K562 (cell line): ENCODE results near the gene ZNF382. TPM values are rescaled to one million over a fixed set of nuclear protein-coding genes. Genes with fewer than 3 reads are reported as not detected.

Experiments used
- CXXC5 ChIP-seq: fragments of 250-450 bp; sonication (Bioruptor Pico); IDR thresholded peaks from 2 replicates; pipeline ENCODE4 v1.8.0; 2022; ENCODE audit warnings: inconsistent platforms, mild to moderate bottlenecking, moderate library complexity
- GATA2 ChIP-seq: sonication (generic); formaldehyde crosslinking; IDR thresholded peaks from 2 replicates; pipeline ENCODE4 v1.4.0; 2020; ENCODE audit warnings: mild to moderate bottlenecking, missing genetic modification reagents
- ILF3 ChIP-seq: fragments of 450-650 bp; IDR thresholded peaks from 2 replicates; pipeline ENCODE4 v1.6.1; 2018; ENCODE audit warnings: antibody characterized with exemption, mild to moderate bottlenecking, moderate library complexity, borderline replicate concordance
- KAT8 ChIP-seq: fragments of 450-650 bp; IDR thresholded peaks from 2 replicates; pipeline ENCODE4 v1.6.1; 2016; ENCODE audit warnings: low read depth, mild to moderate bottlenecking
- PHTF2 ChIP-seq: fragments of 250-450 bp; sonication (Bioruptor Pico); IDR thresholded peaks from 2 replicates; pipeline ENCODE4 v1.5.0; 2021; ENCODE audit warnings: mild to moderate bottlenecking
- SMAD3 ChIP-seq: fragments of 450-650 bp; formaldehyde crosslinking; conservative IDR thresholded peaks from 2 replicates; pipeline ENCODE4 v1.4.0; 2020; ENCODE audit warnings: mild to moderate bottlenecking
- TAF15 ChIP-seq: fragments of 200-400 bp; formaldehyde crosslinking; IDR thresholded peaks from 2 replicates; pipeline ENCODE4 v1.6.1; 2017; ENCODE audit warnings: mild to moderate bottlenecking, low read depth, low read length, moderate library complexity
- ZNF347 ChIP-seq: fragments of 450-650 bp; formaldehyde crosslinking; IDR thresholded peaks from 2 replicates; pipeline ENCODE4 v1.4.0; 2020; ENCODE audit warnings: low read depth, mild to moderate bottlenecking, moderate library complexity
- polyA plus RNA-seq, 8 experiments: library from polyadenylated mRNA; depleted of rRNA in 4 of 8; stranded (reverse) in 5 of 8; unstranded in 3 of 8; fragments of >200 nt; fragmentation: Nextera tagmentation in 2 of 8; fragmentation: Illumina TruSeq in 1 of 8; extraction: Ambion mirVana in 2 of 8; extraction: Trizol in 1 of 8; gene quantifications; 2 replicates each; pipeline versions ENCODE4 v1.2.1 to v1.2.3, GENCODE V29; 2011 to 2014; ENCODE audit warnings: inconsistent platforms in 1 of 8, missing spikeins in 1 of 8
- total RNA-seq, 7 experiments: library from RNA; depleted of rRNA in 6 of 7; stranded (reverse); fragments of >200 nt in 6 of 7; fragmentation: Illumina TruSeq in 2 of 7; extraction: Trizol in 2 of 7; gene quantifications; 2 replicates each; pipeline versions ENCODE4 v1.2.1 to v1.2.3, GENCODE V29; 2011 to 2021; ENCODE audit warnings: low replicate concordance in 1 of 7
- TF ChIP-seq, protein P1 (sequence below): fragments of 250-450 bp; sonication (Bioruptor Pico); IDR thresholded peaks from 2 replicates; pipeline ENCODE4 v1.4.0; 2020; ENCODE audit warnings: mild to moderate bottlenecking, moderate library complexity
- TF ChIP-seq, protein P2 (sequence below): sonication (generic); IDR thresholded peaks from 2 replicates; pipeline ENCODE4 v1.6.1; 2016
- TF ChIP-seq, protein P3 (sequence below): sonication (generic); formaldehyde crosslinking; IDR thresholded peaks from 2 replicates; pipeline ENCODE4 v1.8.0; 2022; ENCODE audit warnings: mild to moderate bottlenecking, missing genetic modification reagents
- TF ChIP-seq, protein P4 (sequence below): fragments of 200-800 bp; sonication (Bioruptor generic); IDR thresholded peaks from 2 replicates; pipeline ENCODE4 v1.6.1; 2017; ENCODE audit warnings: missing genetic modification characterization, missing compliant biosample characterization
- TF ChIP-seq, protein P5 (sequence below), 3 experiments: IDR thresholded peaks in 2 of 3; conservative IDR thresholded peaks in 1 of 3; 2 replicates each; pipeline ENCODE4 v1.5.1; 2011 to 2012; ENCODE audit warnings: low read length in 3 of 3, mild to moderate bottlenecking in 3 of 3, control low read depth in 2 of 3, improper control_type of control experiment in 1 of 3, inconsistent platforms in 1 of 3, low read depth in 1 of 3, mixed read lengths in 1 of 3, moderate library complexity in 1 of 3; ENCODE audit not compliant: insufficient read depth in 2 of 3
- TF ChIP-seq, protein P6 (sequence below): sonication (generic); formaldehyde crosslinking; IDR thresholded peaks from 2 replicates; pipeline ENCODE4 v1.8.1; 2022; ENCODE audit warnings: missing genetic modification reagents

Gene ZNF382
- total and polyA plus RNA-seq, 9 of the 15 experiments (the other 6 are each of a cell fraction or from before 2014, with no cell fraction given), result 0.04 to 0.27 (median 0.16) TPM; not detected in 5

DNA sequence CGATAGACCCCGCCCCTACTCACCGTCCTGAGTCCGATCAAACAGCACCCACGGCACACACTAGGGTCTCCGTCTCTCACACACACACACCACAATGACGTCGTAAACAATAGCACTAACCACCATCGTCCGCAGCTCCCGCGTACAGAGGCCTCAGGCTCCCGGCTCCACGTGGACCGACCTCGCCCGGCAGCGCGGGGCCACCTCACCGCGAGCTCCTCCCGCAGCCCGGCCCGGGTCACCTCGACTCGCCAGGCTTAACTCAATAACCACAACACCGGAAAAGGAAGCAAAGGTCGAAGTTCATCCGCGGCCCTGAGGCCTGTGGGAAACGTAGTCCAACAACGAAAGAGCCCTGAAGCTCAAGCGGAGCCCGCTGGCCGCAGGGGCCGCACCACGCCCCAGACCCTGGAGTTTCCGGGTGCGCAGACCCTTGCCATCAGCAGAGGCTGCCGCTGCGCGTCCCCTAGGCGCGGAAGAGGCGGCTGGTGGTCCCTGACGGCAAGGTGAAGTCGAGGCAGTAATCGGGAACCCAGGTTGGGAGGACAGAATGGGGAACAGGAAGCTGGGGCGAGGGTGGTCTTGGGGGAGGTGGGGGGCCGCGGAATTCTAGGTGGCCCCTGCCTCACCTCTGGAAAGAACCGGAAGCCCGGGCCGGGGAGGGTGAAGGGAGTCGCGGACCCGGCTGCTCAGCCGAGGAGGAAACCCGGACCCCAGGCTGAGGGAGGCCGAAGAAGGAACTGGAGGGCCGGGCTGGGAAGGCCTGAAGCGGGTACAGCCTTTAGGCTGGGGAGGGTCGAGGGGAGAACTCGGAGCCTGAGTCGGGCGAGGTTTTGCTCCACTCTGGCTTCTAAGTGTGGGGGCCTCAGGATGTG, 31.9 kb upstream of the ZNF382 start, which contains the start of gene ZNF529 (continued):
- TF ChIP-seq, protein P1, sequence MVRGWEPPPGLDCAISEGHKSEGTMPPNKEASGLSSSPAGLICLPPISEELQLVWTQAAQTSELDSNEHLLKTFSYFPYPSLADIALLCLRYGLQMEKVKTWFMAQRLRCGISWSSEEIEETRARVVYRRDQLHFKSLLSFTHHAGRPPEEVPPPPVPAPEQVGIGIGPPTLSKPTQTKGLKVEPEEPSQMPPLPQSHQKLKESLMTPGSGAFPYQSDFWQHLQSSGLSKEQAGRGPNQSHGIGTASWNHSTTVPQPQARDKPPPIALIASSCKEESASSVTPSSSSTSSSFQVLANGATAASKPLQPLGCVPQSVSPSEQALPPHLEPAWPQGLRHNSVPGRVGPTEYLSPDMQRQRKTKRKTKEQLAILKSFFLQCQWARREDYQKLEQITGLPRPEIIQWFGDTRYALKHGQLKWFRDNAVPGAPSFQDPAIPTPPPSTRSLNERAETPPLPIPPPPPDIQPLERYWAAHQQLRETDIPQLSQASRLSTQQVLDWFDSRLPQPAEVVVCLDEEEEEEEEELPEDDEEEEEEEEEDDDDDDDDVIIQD, result no peak
- TF ChIP-seq PHTF2 (CRISPR knock-in tag), result no peak
- TF ChIP-seq, protein P2, sequence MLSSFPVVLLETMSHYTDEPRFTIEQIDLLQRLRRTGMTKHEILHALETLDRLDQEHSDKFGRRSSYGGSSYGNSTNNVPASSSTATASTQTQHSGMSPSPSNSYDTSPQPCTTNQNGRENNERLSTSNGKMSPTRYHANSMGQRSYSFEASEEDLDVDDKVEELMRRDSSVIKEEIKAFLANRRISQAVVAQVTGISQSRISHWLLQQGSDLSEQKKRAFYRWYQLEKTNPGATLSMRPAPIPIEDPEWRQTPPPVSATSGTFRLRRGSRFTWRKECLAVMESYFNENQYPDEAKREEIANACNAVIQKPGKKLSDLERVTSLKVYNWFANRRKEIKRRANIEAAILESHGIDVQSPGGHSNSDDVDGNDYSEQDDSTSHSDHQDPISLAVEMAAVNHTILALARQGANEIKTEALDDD, result peak; percentile 79; the same call in 1 of the 2 replicates
- TF ChIP-seq TAF15, result no peak
- TF ChIP-seq ILF3, result no peak
- no peak for TF ChIP-seq GATA2 (CRISPR knock-in tag)
- TF ChIP-seq, protein P3, sequence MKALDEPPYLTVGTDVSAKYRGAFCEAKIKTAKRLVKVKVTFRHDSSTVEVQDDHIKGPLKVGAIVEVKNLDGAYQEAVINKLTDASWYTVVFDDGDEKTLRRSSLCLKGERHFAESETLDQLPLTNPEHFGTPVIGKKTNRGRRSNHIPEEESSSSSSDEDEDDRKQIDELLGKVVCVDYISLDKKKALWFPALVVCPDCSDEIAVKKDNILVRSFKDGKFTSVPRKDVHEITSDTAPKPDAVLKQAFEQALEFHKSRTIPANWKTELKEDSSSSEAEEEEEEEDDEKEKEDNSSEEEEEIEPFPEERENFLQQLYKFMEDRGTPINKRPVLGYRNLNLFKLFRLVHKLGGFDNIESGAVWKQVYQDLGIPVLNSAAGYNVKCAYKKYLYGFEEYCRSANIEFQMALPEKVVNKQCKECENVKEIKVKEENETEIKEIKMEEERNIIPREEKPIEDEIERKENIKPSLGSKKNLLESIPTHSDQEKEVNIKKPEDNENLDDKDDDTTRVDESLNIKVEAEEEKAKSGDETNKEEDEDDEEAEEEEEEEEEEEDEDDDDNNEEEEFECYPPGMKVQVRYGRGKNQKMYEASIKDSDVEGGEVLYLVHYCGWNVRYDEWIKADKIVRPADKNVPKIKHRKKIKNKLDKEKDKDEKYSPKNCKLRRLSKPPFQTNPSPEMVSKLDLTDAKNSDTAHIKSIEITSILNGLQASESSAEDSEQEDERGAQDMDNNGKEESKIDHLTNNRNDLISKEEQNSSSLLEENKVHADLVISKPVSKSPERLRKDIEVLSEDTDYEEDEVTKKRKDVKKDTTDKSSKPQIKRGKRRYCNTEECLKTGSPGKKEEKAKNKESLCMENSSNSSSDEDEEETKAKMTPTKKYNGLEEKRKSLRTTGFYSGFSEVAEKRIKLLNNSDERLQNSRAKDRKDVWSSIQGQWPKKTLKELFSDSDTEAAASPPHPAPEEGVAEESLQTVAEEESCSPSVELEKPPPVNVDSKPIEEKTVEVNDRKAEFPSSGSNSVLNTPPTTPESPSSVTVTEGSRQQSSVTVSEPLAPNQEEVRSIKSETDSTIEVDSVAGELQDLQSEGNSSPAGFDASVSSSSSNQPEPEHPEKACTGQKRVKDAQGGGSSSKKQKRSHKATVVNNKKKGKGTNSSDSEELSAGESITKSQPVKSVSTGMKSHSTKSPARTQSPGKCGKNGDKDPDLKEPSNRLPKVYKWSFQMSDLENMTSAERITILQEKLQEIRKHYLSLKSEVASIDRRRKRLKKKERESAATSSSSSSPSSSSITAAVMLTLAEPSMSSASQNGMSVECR, result peak; percentile 77; the same call in 1 of the 2 replicates
- peak; percentile 85 for TF ChIP-seq CXXC5 (CRISPR knock-in tag)
- TF ChIP-seq SMAD3 (CRISPR knock-in tag), result no peak
- no peak for TF ChIP-seq ZNF347 (CRISPR knock-in tag)
- TF ChIP-seq, protein P4, sequence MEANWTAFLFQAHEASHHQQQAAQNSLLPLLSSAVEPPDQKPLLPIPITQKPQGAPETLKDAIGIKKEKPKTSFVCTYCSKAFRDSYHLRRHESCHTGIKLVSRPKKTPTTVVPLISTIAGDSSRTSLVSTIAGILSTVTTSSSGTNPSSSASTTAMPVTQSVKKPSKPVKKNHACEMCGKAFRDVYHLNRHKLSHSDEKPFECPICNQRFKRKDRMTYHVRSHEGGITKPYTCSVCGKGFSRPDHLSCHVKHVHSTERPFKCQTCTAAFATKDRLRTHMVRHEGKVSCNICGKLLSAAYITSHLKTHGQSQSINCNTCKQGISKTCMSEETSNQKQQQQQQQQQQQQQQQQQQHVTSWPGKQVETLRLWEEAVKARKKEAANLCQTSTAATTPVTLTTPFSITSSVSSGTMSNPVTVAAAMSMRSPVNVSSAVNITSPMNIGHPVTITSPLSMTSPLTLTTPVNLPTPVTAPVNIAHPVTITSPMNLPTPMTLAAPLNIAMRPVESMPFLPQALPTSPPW (CRISPR knock-in tag), result peak; percentile 64; the same call in 1 of the 2 replicates
- TF ChIP-seq, protein P5, sequence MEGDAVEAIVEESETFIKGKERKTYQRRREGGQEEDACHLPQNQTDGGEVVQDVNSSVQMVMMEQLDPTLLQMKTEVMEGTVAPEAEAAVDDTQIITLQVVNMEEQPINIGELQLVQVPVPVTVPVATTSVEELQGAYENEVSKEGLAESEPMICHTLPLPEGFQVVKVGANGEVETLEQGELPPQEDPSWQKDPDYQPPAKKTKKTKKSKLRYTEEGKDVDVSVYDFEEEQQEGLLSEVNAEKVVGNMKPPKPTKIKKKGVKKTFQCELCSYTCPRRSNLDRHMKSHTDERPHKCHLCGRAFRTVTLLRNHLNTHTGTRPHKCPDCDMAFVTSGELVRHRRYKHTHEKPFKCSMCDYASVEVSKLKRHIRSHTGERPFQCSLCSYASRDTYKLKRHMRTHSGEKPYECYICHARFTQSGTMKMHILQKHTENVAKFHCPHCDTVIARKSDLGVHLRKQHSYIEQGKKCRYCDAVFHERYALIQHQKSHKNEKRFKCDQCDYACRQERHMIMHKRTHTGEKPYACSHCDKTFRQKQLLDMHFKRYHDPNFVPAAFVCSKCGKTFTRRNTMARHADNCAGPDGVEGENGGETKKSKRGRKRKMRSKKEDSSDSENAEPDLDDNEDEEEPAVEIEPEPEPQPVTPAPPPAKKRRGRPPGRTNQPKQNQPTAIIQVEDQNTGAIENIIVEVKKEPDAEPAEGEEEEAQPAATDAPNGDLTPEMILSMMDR (IDR thresholded peaks at IDR 0.05 in 2 of 3, conservative IDR thresholded peaks at IDR 0.05 in 1 of 3; ENCODE audit: insufficient read depth in 2 of 3, low read depth in 1 of 3, low read length in 3 of 3), result peak in 1 of 3 experiments; percentile 2; a peak in 1 of 6 replicates
- TF ChIP-seq KAT8, result no peak
- TF ChIP-seq, protein P6, sequence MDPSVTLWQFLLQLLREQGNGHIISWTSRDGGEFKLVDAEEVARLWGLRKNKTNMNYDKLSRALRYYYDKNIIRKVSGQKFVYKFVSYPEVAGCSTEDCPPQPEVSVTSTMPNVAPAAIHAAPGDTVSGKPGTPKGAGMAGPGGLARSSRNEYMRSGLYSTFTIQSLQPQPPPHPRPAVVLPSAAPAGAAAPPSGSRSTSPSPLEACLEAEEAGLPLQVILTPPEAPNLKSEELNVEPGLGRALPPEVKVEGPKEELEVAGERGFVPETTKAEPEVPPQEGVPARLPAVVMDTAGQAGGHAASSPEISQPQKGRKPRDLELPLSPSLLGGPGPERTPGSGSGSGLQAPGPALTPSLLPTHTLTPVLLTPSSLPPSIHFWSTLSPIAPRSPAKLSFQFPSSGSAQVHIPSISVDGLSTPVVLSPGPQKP (CRISPR knock-in tag), result no peak
